HG03196 (cell line): ENCODE results near the gene CCR7.
A peak's percentile ranks its signal among the peaks of the same experiment; 100 is the strongest.

ENCODE experiments used
- ATAC-seq: cut with Tn5 transposase; IDR thresholded peaks from one replicate; pipeline ENCODE4 v1.9.1; 2021; ENCODE audit not compliant: unreplicated experiment

Gene CCR7

GRCh38 chr17:40519089-40519775 is 46.0 kb downstream of the CCR7 start:
- no peak for ATAC-seq

- no peak for ATAC-seq
These were observed 46.7 kb downstream of the CCR7 start for GRCh38 chr17:40518401-40519088.

- no peak for ATAC-seq
These were observed 47.3 kb downstream of the CCR7 start for GRCh38 chr17:40517981-40518380.

GRCh38 chr17:40517286-40517662 is 48.0 kb downstream of the CCR7 start:
- ATAC-seq = no peak

- peak; percentile 59 for ATAC-seq
These were observed 48.5 kb downstream of the CCR7 start for GRCh38 chr17:40516581-40517285.

- no peak for ATAC-seq
These were observed 49.7 kb downstream of the CCR7 start for GRCh38 chr17:40515491-40516041.

- no peak for ATAC-seq
These were observed 50.3 kb downstream of the CCR7 start for GRCh38 chr17:40515011-40515410.

GRCh38 chr17:40514013-40514875 is 51.0 kb downstream of the CCR7 start:
- no peak for ATAC-seq

- ATAC-seq = no peak
These were observed 53.5 kb downstream of the CCR7 start for GRCh38 chr17:40511667-40512220.

GRCh38 chr17:40511136-40511535 is 54.1 kb downstream of the CCR7 start:
- no peak for ATAC-seq

GRCh38 chr17:40510328-40510648 is 55.0 kb downstream of the CCR7 start:
- ATAC-seq = no peak

- ATAC-seq = no peak
These were observed 55.5 kb downstream of the CCR7 start for GRCh38 chr17:40509626-40510327.

- no peak for ATAC-seq
These were observed 58.5 kb downstream of the CCR7 start for GRCh38 chr17:40506786-40507185.
